ENCODE results near the gene SLF2. TPM values are rescaled to one million over a fixed set of nuclear protein-coding genes. Genes with fewer than 3 reads are reported as not detected.

Gene SLF2
- total and polyA plus RNA-seq, 10 donors = 11.5 to 90.9 (median 46.8) TPM

DNA sequence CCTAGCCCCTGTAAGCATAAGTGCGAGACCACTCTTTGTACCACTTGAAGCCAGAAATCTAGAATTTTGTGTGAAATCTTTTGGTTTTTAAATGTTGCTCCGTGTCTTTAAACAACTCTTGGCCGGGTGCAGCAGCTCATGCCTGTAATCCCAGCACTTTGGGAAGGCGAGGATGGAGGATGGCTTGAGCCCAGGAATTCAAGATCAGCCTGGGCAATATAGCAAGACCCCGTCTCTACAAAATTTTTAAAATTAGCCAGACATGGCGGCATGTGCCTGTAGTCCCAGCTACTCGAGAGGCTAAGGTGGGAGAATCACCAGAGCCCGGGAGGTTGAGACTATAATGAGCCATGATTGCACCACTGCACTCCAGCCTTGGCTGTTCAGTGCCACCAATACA, 4.4 kb upstream of the SLF2 start:
- H3K27me3 ChIP-seq (replicated peaks in 1 of 7) = no peaks in the 10 kb centered on the region
- TF ChIP-seq POLR2A (IDR thresholded peaks at IDR 0.05) (no peak), POLR2AphosphoS5 (IDR thresholded peaks at IDR 0.05) (no peak)
- TF ChIP-seq, protein P1, sequence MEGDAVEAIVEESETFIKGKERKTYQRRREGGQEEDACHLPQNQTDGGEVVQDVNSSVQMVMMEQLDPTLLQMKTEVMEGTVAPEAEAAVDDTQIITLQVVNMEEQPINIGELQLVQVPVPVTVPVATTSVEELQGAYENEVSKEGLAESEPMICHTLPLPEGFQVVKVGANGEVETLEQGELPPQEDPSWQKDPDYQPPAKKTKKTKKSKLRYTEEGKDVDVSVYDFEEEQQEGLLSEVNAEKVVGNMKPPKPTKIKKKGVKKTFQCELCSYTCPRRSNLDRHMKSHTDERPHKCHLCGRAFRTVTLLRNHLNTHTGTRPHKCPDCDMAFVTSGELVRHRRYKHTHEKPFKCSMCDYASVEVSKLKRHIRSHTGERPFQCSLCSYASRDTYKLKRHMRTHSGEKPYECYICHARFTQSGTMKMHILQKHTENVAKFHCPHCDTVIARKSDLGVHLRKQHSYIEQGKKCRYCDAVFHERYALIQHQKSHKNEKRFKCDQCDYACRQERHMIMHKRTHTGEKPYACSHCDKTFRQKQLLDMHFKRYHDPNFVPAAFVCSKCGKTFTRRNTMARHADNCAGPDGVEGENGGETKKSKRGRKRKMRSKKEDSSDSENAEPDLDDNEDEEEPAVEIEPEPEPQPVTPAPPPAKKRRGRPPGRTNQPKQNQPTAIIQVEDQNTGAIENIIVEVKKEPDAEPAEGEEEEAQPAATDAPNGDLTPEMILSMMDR (IDR thresholded peaks at IDR 0.05 in 8 of 11, conservative IDR thresholded peaks at IDR 0.05 in 3 of 11) = no peak
- no peaks in the 10 kb centered on the region for H3K9me3 ChIP-seq
- intact Hi-C loops (cut with DNase I; ENCODE audit: low total_unique reads) = no loop called here
- peak overlapping the region in 5 of 8 donors; percentile 37 to 98 (median 95) for H3K27ac ChIP-seq
- no peaks in the 10 kb centered on the region for H3K36me3 ChIP-seq
- no peak overlapping the region for H3K4me3 ChIP-seq
- no peak for DNase-seq
- H3K4me1 ChIP-seq = peaks cover under 1 to 41% (median 17%) of the 10 kb centered on the region in 6 donors
- WGBS, 5 donors = 87 to 94% (median 93%) methylated on average over 8 of the region's 8 CpGs

DNA sequence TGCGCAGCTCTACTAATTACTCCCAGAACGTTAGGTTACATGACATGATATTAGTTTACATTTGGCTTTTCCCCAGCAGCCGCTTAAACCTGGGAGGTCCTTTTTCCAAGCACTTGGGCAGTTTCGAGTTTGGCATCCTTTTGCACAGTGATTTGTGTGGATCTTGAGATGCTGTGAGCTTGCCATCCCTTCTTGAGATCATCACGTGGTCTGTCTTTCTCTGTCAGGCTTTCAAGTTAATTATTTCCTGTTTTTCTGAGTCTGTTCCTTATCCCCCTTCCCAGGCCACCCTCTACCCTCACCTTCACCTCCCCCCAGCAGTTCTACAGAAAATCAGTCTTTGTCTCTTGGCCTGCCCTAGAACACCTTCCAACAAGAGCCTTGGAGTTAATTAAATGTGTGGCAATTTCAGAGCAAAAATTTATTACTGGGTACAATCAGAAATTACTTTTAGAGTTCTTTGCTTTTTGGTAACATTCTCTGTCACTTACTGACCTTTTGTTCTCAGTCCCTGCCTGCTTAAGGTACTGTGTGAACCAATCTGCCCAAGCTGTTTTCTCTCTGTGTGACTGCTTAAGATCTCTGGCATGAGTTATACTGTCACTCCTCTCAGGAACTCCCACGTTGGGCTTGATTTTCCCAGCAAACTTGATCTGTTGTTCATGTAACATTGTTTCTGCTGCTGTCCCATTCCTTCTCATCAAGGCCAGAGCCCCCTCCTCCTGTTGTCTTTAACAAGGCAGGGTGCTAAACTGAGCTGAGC, 3.1 kb upstream of the SLF2 start:
- H3K27me3 ChIP-seq (replicated peaks in 1 of 7) = no peaks in the 10 kb centered on the region
- DNase-seq = no peak
- no peak overlapping the region for H3K4me3 ChIP-seq
- peaks cover 0 to 4% (median 0%) of the 10 kb centered on the region in 6 donors for H3K36me3 ChIP-seq
- H3K9me3 ChIP-seq = no peaks in the 10 kb centered on the region
- 30 to 38% (median 34%) methylated on average over 6 of the region's 6 CpGs for WGBS, 5 donors
- intact Hi-C loops (cut with DNase I; ENCODE audit: low total_unique reads) = no loop called here
- H3K4me1 ChIP-seq = peaks cover 14 to 54% (median 30%) of the 10 kb centered on the region in 6 donors
- TF ChIP-seq POLR2A (IDR thresholded peaks at IDR 0.05) (no peak), POLR2AphosphoS5 (IDR thresholded peaks at IDR 0.05) (no peak)
- TF ChIP-seq, protein P1 (IDR thresholded peaks at IDR 0.05 in 8 of 11, conservative IDR thresholded peaks at IDR 0.05 in 3 of 11) = no peak
- H3K27ac ChIP-seq = peak overlapping the region in 6 of 8 donors; percentile 54 to 98 (median 96)

DNA sequence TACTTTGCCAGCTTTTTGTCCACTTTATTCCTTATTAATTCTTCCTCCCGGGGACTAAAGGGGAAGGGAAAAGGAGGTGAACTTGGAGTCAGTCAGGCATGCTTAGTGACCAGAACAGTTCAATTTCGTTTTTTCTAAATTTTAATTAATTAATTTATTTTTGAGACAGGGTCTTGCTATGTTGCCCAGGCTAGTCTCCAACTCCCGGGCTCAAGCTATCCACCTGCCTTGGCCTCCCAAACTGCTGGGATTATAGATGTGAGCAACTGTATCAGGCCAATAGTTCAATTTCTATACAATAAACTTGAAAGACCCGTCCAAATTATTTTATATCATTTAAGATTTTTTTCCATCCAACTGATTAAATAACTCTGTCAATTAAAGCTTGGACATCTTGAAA, 1.3 kb upstream of the SLF2 start:
- DNase-seq = no peak
- no peaks in the 10 kb centered on the region for H3K27me3 ChIP-seq (replicated peaks in 1 of 7)
- peaks cover 16 to 70% (median 44%) of the 10 kb centered on the region in 6 donors for H3K4me1 ChIP-seq
- intact Hi-C loops (cut with DNase I; ENCODE audit: low total_unique reads) = no loop called here
- no peaks in the 10 kb centered on the region for H3K9me3 ChIP-seq
- TF ChIP-seq POLR2AphosphoS5 (IDR thresholded peaks at IDR 0.05) = no peak
- no peak for TF ChIP-seq POLR2A (IDR thresholded peaks at IDR 0.05)
- TF ChIP-seq, protein P1 (IDR thresholded peaks at IDR 0.05 in 8 of 11, conservative IDR thresholded peaks at IDR 0.05 in 3 of 11) = no peak
- H3K4me3 ChIP-seq = no peak overlapping the region
- peaks cover 0 to 19% (median 2%) of the 10 kb centered on the region in 6 donors for H3K36me3 ChIP-seq
- 83 to 90% (median 84%) methylated on average over 4 of the region's 4 CpGs for WGBS, 5 donors
- H3K27ac ChIP-seq = peak overlapping the region; percentile 91 to 99 (median 96)

DNA sequence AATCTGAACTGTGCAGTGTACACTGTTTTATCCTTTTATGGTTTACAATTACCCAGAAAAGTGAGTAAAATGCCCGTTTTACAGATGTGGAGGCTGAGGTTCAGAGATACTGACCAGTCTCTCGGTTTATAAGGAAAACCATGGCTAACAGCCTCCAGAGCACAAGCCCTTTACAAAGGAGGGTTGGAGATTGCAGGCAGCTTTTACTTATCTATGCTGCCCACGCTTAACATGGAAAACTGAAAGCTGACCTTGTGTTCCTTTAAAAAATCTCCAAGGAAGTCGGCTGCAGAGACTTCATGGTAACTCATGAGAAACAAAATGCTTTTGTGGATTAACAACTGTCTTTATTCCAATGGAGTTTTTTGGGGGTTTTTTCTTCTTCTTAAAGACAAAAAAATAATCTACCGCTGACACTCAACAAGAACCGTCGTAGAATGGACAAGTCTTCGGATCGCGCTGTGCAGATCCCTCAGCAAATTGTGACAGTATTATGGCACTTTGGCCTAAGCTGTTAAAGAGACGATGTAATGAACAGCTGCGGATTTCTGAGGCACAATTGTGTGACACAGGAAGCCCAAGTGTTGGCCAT, 654 bp upstream of the SLF2 start:
- DNase-seq = no peak
- 9 to 14% (median 12%) methylated on average over 12 of the region's 12 CpGs for WGBS, 5 donors
- intact Hi-C loops (cut with DNase I; ENCODE audit: low total_unique reads) = no loop called here
- no peaks in the 10 kb centered on the region for H3K9me3 ChIP-seq
- H3K4me3 ChIP-seq = peak overlapping the region; percentile 97 to 100 (median 100)
- TF ChIP-seq POLR2AphosphoS5 (IDR thresholded peaks at IDR 0.05) (no peak), POLR2A (IDR thresholded peaks at IDR 0.05) (no peak)
- TF ChIP-seq, protein P1 (IDR thresholded peaks at IDR 0.05 in 8 of 11, conservative IDR thresholded peaks at IDR 0.05 in 3 of 11) = no peak
- H3K4me1 ChIP-seq = peaks cover 16 to 76% (median 47%) of the 10 kb centered on the region in 6 donors
- H3K36me3 ChIP-seq = peaks cover 0 to 26% (median 9%) of the 10 kb centered on the region in 6 donors
- peak overlapping the region; percentile 91 to 99 (median 96) for H3K27ac ChIP-seq
- no peaks in the 10 kb centered on the region for H3K27me3 ChIP-seq (replicated peaks in 1 of 7)
